Measurements from ENCODE around the gene ABHD17A. TPM values are rescaled to one million over a fixed set of nuclear protein-coding genes. Genes with fewer than 3 reads are reported as not detected.
A peak's percentile ranks its signal among the peaks of the same experiment; 100 is the strongest.

The ABHD17A gene
- polyA plus RNA-seq, 3 donors, result 69.8 to 96.1 (median 79.0) TPM

- no peak for TF ChIP-seq CTCF (IDR thresholded peaks at IDR 0.05)
- peaks cover 41 to 76% of the 10 kb centered on the region in 2 donors for H3K36me3 Mint-ChIP-seq
- no peak overlapping the region for H3K27ac ChIP-seq (ENCODE audit: low read depth in 1 of 2, low read length in 2 of 2)
- peak overlapping the region in 1 of 7 donors; percentile 21 for H3K27ac Mint-ChIP-seq
- H3K4me1 Mint-ChIP-seq, result peaks cover 22% of the 10 kb centered on the region
- H3K4me3 Mint-ChIP-seq, result no peak overlapping the region
- no peak overlapping the region for H3K4me2 ChIP-seq (replicated peaks; ENCODE audit: extremely low read depth, low read length, poor library complexity, severe bottlenecking)
- H3K79me2 ChIP-seq (ENCODE audit: insufficient read depth, low read length), result no peaks in the 10 kb centered on the region
- H2AFZ ChIP-seq (ENCODE audit: insufficient read depth, low read depth, low read length, poor library complexity, severe bottlenecking), result no peak overlapping the region
- no peak overlapping the region for H3K9ac ChIP-seq (ENCODE audit: insufficient read depth, low read length, poor library complexity, severe bottlenecking)
- H3K4me3 ChIP-seq (replicated peaks in 1 of 3; ENCODE audit: low read depth in 2 of 3, low read length in 3 of 3), result no peak overlapping the region
- 95% methylated on average over 15 of the region's 15 CpGs for WGBS (ENCODE audit: insufficient coverage)
- H3K27me3 ChIP-seq (ENCODE audit: control insufficient read depth in 2 of 2, insufficient read depth in 2 of 2, low read length in 2 of 2), result no peaks in the 10 kb centered on the region
- no peaks in the 10 kb centered on the region for H4K20me1 ChIP-seq (ENCODE audit: insufficient read depth, low read length)
- peaks cover 0 to 5% (median 0%) of the 10 kb centered on the region in 7 donors for H3K9me3 Mint-ChIP-seq
- intact Hi-C loops (cut with micrococcal nuclease), result no loop called here
- H3K9me3 ChIP-seq (replicated peaks in 1 of 2; ENCODE audit: control insufficient read depth in 1 of 2, insufficient read depth in 1 of 2, low read length in 2 of 2), result no peaks in the 10 kb centered on the region
- H3K4me1 ChIP-seq (ENCODE audit: control insufficient read depth in 1 of 2, insufficient read depth in 2 of 2, low read length in 2 of 2), result peaks cover 31 to 32% of the 10 kb centered on the region in 2 donors
- peaks cover 0 to 2% (median 1%) of the 10 kb centered on the region in 3 donors for H3K27me3 Mint-ChIP-seq (ENCODE audit: low read depth in 3 of 3)
- DNase-seq, result no peak
- peaks cover 53 to 55% of the 10 kb centered on the region in 2 donors for H3K36me3 ChIP-seq (replicated peaks in 1 of 2; ENCODE audit: control insufficient read depth in 1 of 2, insufficient read depth in 2 of 2, low read length in 2 of 2)
Measured at GRCh38 chr19:1921825-1922224, 36.5 kb upstream of the ABHD17A start.

GRCh38 chr19:1921326-1921725 is 36.0 kb upstream of the ABHD17A start:
- no peak overlapping the region for H3K9ac ChIP-seq (ENCODE audit: insufficient read depth, low read length, poor library complexity, severe bottlenecking)
- H3K4me3 ChIP-seq (replicated peaks in 1 of 3; ENCODE audit: low read depth in 2 of 3, low read length in 3 of 3), result no peak overlapping the region
- Mint-ChIP-seq H3K36me3 (peaks cover 41 to 80% of the 10 kb centered on the region in 2 donors), H3K4me1 (peaks cover 25% of the 10 kb centered on the region), H3K27me3 (ENCODE audit: low read depth in 3 of 3) (peaks cover 0 to 3% (median 2%) of the 10 kb centered on the region in 3 donors), H3K27ac (peak overlapping the region in 1 of 7 donors; percentile 63), H3K9me3 (peaks cover 0 to 5% (median 0%) of the 10 kb centered on the region in 7 donors), H3K4me3 (no peak overlapping the region)
- H3K79me2 ChIP-seq (ENCODE audit: insufficient read depth, low read length), result no peaks in the 10 kb centered on the region
- TF ChIP-seq CTCF (IDR thresholded peaks at IDR 0.05), result no peak
- peaks cover 31 to 36% of the 10 kb centered on the region in 2 donors for H3K4me1 ChIP-seq (ENCODE audit: control insufficient read depth in 1 of 2, insufficient read depth in 2 of 2, low read length in 2 of 2)
- H2AFZ ChIP-seq (ENCODE audit: insufficient read depth, low read depth, low read length, poor library complexity, severe bottlenecking), result no peak overlapping the region
- H3K27ac ChIP-seq (ENCODE audit: low read depth in 1 of 2, low read length in 2 of 2), result no peak overlapping the region
- no peaks in the 10 kb centered on the region for H4K20me1 ChIP-seq (ENCODE audit: insufficient read depth, low read length)
- no peak overlapping the region for H3K4me2 ChIP-seq (replicated peaks; ENCODE audit: extremely low read depth, low read length, poor library complexity, severe bottlenecking)
- intact Hi-C loops (cut with micrococcal nuclease), result no loop called here
- DNase-seq, result no peak
- H3K36me3 ChIP-seq (replicated peaks in 1 of 2; ENCODE audit: control insufficient read depth in 1 of 2, insufficient read depth in 2 of 2, low read length in 2 of 2), result peaks cover 53 to 55% of the 10 kb centered on the region in 2 donors
- WGBS (ENCODE audit: insufficient coverage), result 98% methylated on average over 9 of the region's 19 CpGs
- H3K27me3 ChIP-seq (ENCODE audit: control insufficient read depth in 2 of 2, insufficient read depth in 2 of 2, low read length in 2 of 2), result no peaks in the 10 kb centered on the region
- no peaks in the 10 kb centered on the region for H3K9me3 ChIP-seq (replicated peaks in 1 of 2; ENCODE audit: control insufficient read depth in 1 of 2, insufficient read depth in 1 of 2, low read length in 2 of 2)

Data from CD14-positive monocyte (primary cell).